Panc1 (cell line): ENCODE measurements around the gene TCHHL1. TPM values are rescaled to one million over a fixed set of nuclear protein-coding genes. Genes with fewer than 3 reads are reported as not detected.

ENCODE experiments used
- ATAC-seq: fragments of 200-7000 bp; cut with Tn5 transposase; 2 replicates; pipeline ENCODE4 v1.9.1; 2020; ENCODE audit warnings: mild to moderate bottlenecking, moderate library complexity
- BruUV-seq: library from RNA; stranded (reverse); fragments of 400-500 nt; replicated peaks from 2 replicates; lab custom pipeline; 2021; lab: Mats Ljungman, UMichigan
- CTCF ChIA-PET: fragments of 300-600 bp; sonication (Branson Sonifier 250); formaldehyde crosslinking; loops from one replicate; lab custom pipeline; 2022; ENCODE audit warnings: antibody characterized with exemption; lab: Charles Lee
- POLR2A ChIA-PET: fragments of 300-600 bp; sonication (Branson Sonifier 250); formaldehyde crosslinking; loops from one replicate; lab custom pipeline; 2022; ENCODE audit warnings: antibody characterized with exemption; lab: Charles Lee
- DNase-seq: peaks from one replicate; pipeline ENCODE4 v3.0.0-alpha.2; 2010; ENCODE audit warnings: low read depth, low spot score
- H3K27ac ChIP-seq: 2 replicates; pipeline ENCODE4 v1.5.1; 2011; ENCODE audit warnings: mild to moderate bottlenecking, low read length, inconsistent platforms
- H3K27me3 ChIP-seq: fragments of 200-500 bp; sonication (Bioruptor generic); 2 replicates; pipeline ENCODE4 v1.6.0; 2014; ENCODE audit warnings: low read length, inconsistent platforms; ENCODE audit not compliant: control insufficient read depth, insufficient read depth
- H3K36me3 ChIP-seq: fragments of 200-500 bp; sonication (Bioruptor generic); 2 replicates; pipeline ENCODE4 v1.5.1; 2014; ENCODE audit warnings: inconsistent platforms, mild to moderate bottlenecking, low read length, moderate library complexity; ENCODE audit not compliant: control insufficient read depth, insufficient read depth
- H3K4me1 ChIP-seq: 2 replicates; pipeline ENCODE4 v1.5.1; 2011; ENCODE audit warnings: inconsistent platforms, mild to moderate bottlenecking, low read length, moderate library complexity; ENCODE audit not compliant: control insufficient read depth, insufficient read depth
- H3K4me3 ChIP-seq, 2 experiments: 2 replicates each; pipeline ENCODE4 v1.5.1; 2011 to 2012; ENCODE audit warnings: low read depth in 2 of 2, low read length in 2 of 2, mild to moderate bottlenecking in 2 of 2, inconsistent platforms in 1 of 2, moderate library complexity in 1 of 2
- H3K9me3 ChIP-seq: fragments of 200-500 bp; sonication (Bioruptor generic); 2 replicates; pipeline ENCODE4 v1.5.1; 2014; ENCODE audit warnings: low read depth, mild to moderate bottlenecking, inconsistent platforms, low read length, moderate library complexity; ENCODE audit not compliant: control insufficient read depth, insufficient read depth
- POLR2AphosphoS5 ChIP-seq: IDR thresholded peaks from 2 replicates; pipeline ENCODE4 v1.6.1; 2012; ENCODE audit warnings: mild to moderate bottlenecking, low read depth, low read length, moderate library complexity
- SIN3A ChIP-seq: IDR thresholded peaks from 2 replicates; pipeline ENCODE4 v1.6.1; 2012; ENCODE audit warnings: low read depth, mild to moderate bottlenecking, low read length, moderate library complexity, borderline replicate concordance; ENCODE audit not compliant: insufficient read depth
- TCF7L2 ChIP-seq: IDR thresholded peaks from 2 replicates; pipeline ENCODE4 v1.6.1; 2011; ENCODE audit warnings: mild to moderate bottlenecking, low read depth, low read length, inconsistent platforms
- in situ Hi-C: cut with HindIII; loops from 2 replicates; pipeline ENCODE4 v1.10.0; 2016; ENCODE audit warnings: low sequenced_read_pairs, low pct_unique_long_range_greater_than_20kb
- intact Hi-C: fragments of 100-400 bp; cut with micrococcal nuclease; formaldehyde crosslinking; loops from one replicate; pipeline ENCODE4 v1.10.0; 2022; ENCODE audit not compliant: unreplicated experiment
- total RNA-seq: library from RNA; stranded (reverse); gene quantifications from one replicate; pipeline ENCODE4 v1.2.1, GENCODE V29; 2021; ENCODE audit not compliant: unreplicated experiment
- TF ChIP-seq, protein P1 (sequence below): fragments of 450-650 bp; IDR thresholded peaks from 2 replicates; pipeline ENCODE4 v1.5.1; 2017; ENCODE audit warnings: mild to moderate bottlenecking
- TF ChIP-seq, protein P2 (sequence below), 2 experiments: IDR thresholded peaks; 2 replicates each; pipeline ENCODE4 v1.6.1; 2011 to 2012; ENCODE audit warnings: low read depth in 2 of 2, control low read depth in 1 of 2, low read length in 1 of 2, mild to moderate bottlenecking in 1 of 2, moderate library complexity in 1 of 2; ENCODE audit not compliant: insufficient read depth in 1 of 2

Gene TCHHL1
- total RNA-seq, 1 experiment from 2014 or later = not detected

DNA sequence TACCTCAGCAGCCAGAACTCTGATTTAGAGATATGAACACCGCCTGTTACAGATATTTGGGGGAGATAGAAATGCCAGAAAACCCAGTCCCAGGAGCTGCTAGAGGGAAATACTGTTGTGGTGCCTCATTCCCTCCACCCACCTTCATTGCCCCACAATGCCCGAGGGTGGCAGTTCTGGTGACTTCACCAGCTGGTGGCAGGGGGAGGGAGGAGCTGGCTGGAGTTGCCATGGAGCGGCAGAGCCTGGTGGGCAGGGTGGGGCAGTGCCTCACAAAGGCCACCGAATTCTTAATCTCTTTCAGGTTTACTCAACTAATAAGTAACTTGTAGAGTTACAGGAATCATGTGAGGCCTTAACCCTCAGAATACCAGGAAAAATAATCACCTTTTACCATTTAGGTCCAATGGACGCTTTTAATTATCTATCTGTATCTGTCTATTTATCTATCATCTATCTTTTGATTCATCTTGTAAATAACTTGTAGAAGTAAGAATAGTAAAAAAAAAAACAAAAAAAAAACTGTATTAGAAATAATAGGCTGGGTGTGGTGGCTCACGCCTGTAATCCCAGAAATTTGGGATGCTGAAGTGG lies 40.4 kb downstream of the TCHHL1 start:
- H3K36me3 ChIP-seq = no peaks in the 10 kb centered on the region
- peak overlapping the region; percentile 99 for H3K27ac ChIP-seq
- peak; percentile 88 for DNase-seq
- peak overlapping the region; percentile 34 to 59 for H3K4me3 ChIP-seq
- peaks cover 23% of the 10 kb centered on the region for H3K4me1 ChIP-seq
- ATAC-seq = peak; percentile 85
- H3K9me3 ChIP-seq = peaks cover 9% of the 10 kb centered on the region; the same call in 1 of the 2 replicates
- TF ChIP-seq POLR2AphosphoS5 = peak; percentile 30; the same call in 1 of the 2 replicates
- TF ChIP-seq, protein P1, sequence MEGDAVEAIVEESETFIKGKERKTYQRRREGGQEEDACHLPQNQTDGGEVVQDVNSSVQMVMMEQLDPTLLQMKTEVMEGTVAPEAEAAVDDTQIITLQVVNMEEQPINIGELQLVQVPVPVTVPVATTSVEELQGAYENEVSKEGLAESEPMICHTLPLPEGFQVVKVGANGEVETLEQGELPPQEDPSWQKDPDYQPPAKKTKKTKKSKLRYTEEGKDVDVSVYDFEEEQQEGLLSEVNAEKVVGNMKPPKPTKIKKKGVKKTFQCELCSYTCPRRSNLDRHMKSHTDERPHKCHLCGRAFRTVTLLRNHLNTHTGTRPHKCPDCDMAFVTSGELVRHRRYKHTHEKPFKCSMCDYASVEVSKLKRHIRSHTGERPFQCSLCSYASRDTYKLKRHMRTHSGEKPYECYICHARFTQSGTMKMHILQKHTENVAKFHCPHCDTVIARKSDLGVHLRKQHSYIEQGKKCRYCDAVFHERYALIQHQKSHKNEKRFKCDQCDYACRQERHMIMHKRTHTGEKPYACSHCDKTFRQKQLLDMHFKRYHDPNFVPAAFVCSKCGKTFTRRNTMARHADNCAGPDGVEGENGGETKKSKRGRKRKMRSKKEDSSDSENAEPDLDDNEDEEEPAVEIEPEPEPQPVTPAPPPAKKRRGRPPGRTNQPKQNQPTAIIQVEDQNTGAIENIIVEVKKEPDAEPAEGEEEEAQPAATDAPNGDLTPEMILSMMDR = no peak
- in situ Hi-C loops = no loop called here
- intact Hi-C loops = no loop called here
- no peaks in the 10 kb centered on the region for H3K27me3 ChIP-seq
- ChIA-PET POLR2A (interaction anchor here (1.0 kb wide), 1 partner anchor 12 kb away, joined by 4 read pairs; the partner anchor contains the start of gene S100A11), CTCF (interaction anchor here (0.6 to 1.9 kb wide), 4 partner anchors 14 to 410 kb away, joined by 3 to 14 read pairs (median 4); no protein-coding TSS in a partner anchor)
- BruUV-seq = TSS peak; percentile 99

DNA sequence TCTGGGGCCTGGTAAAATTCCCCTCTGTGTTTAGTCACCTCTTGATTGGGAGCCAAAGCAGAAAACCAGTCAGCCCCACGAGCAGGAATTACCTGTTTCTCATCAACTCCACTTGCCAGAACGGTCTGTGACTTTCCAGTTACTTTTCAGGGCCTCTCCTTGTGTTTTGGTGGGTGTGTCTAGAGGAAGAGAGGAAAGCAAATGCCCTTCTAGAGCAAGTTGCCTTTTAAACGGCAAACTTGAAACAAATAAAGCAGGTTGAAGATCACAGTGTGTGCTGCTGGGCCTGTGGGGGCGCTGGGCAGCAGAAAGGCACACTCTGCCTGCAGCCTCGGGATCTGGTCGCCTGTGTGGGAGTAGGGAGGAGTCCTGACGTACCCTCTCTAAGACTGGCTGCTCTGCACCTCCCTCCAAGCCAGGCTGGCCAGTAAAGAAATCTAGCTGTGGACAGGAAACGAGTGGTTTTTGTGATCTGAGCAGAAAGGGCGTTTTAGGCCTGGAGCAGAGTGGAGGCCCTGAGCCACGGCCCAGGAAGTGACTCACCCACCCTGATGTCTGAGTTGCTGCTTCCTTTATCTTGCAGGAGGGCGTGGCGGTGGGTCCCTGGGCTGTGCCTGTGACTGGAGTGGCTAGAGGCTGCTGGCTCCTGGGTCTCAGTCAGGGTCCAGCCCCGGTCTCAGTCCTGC lies 41.0 kb downstream of the TCHHL1 start:
- intact Hi-C loops = no loop called here

More for the DNA sequence above, 41.0 kb downstream of the TCHHL1 start:
- peaks cover 23% of the 10 kb centered on the region for H3K4me1 ChIP-seq
- ChIA-PET POLR2A (interaction anchor here (1.0 kb wide), 1 partner anchor 11 kb away, joined by 4 read pairs; the partner anchor contains the start of gene S100A11), CTCF (interaction anchor here (1.2 to 1.9 kb wide), 2 partner anchors 14 to 411 kb away, joined by 3 to 14 read pairs; no protein-coding TSS in a partner anchor)
- in situ Hi-C loops = no loop called here
- peaks cover 9% of the 10 kb centered on the region; the same call in 1 of the 2 replicates for H3K9me3 ChIP-seq
- H3K27ac ChIP-seq = peak overlapping the region; percentile 99
- H3K36me3 ChIP-seq = no peaks in the 10 kb centered on the region
- BruUV-seq = no TSS peak
- H3K27me3 ChIP-seq = no peaks in the 10 kb centered on the region
- peak overlapping the region; percentile 34 to 59 for H3K4me3 ChIP-seq
- peak; percentile 97 for ATAC-seq
- TF ChIP-seq, protein P2, sequence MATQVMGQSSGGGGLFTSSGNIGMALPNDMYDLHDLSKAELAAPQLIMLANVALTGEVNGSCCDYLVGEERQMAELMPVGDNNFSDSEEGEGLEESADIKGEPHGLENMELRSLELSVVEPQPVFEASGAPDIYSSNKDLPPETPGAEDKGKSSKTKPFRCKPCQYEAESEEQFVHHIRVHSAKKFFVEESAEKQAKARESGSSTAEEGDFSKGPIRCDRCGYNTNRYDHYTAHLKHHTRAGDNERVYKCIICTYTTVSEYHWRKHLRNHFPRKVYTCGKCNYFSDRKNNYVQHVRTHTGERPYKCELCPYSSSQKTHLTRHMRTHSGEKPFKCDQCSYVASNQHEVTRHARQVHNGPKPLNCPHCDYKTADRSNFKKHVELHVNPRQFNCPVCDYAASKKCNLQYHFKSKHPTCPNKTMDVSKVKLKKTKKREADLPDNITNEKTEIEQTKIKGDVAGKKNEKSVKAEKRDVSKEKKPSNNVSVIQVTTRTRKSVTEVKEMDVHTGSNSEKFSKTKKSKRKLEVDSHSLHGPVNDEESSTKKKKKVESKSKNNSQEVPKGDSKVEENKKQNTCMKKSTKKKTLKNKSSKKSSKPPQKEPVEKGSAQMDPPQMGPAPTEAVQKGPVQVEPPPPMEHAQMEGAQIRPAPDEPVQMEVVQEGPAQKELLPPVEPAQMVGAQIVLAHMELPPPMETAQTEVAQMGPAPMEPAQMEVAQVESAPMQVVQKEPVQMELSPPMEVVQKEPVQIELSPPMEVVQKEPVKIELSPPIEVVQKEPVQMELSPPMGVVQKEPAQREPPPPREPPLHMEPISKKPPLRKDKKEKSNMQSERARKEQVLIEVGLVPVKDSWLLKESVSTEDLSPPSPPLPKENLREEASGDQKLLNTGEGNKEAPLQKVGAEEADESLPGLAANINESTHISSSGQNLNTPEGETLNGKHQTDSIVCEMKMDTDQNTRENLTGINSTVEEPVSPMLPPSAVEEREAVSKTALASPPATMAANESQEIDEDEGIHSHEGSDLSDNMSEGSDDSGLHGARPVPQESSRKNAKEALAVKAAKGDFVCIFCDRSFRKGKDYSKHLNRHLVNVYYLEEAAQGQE (IDR thresholded peaks at IDR 0.05; ENCODE audit: insufficient read depth in 1 of 2, low read depth in 2 of 2, low read length in 1 of 2) = no peak
- TF ChIP-seq SIN3A (0 out of 2 replicates have a peak, but pooled peaks have one; percentile 44), POLR2AphosphoS5 (peak; percentile 78), TCF7L2 (peak; percentile 72)
- TF ChIP-seq, protein P1 = peak; percentile 75
- peak; percentile 96 for DNase-seq
